Hematopoietic multipotent progenitor cell treated with erythropoietin and hydrocortisone succinate and interleukin-3 and kit ligand, for 6 days (in vitro differentiated cells): ENCODE measurements around the gene CLEC4G.

Experiments
- DNase-seq: peaks from one replicate; pipeline ENCODE4 v3.0.0-alpha.2; 2015

CLEC4G gene

GRCh38 chr19:7691497-7691896 is 40.4 kb downstream of the CLEC4G start:
- no peak for DNase-seq

DNA sequence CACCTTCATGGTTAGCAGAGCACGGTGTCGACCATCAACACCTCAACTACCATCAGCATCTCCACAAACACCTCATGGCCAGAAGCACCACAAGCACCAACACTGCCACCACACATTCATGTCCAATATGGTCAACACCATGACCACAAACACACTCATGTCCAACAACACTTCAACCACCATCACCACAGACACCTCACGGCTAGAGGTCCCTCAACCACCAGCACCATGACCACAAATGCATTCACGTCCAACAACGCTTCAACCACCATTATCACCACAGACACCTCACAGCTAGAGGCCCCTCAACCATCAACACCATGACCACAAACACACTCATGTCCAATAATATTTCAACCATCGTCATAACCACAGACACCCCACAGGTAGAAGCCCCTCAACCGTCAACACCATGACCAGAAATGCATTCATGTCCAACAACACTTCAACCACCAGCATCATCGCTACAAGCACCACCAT is 41.1 kb downstream of the CLEC4G start:
- no peak for DNase-seq

DNA sequence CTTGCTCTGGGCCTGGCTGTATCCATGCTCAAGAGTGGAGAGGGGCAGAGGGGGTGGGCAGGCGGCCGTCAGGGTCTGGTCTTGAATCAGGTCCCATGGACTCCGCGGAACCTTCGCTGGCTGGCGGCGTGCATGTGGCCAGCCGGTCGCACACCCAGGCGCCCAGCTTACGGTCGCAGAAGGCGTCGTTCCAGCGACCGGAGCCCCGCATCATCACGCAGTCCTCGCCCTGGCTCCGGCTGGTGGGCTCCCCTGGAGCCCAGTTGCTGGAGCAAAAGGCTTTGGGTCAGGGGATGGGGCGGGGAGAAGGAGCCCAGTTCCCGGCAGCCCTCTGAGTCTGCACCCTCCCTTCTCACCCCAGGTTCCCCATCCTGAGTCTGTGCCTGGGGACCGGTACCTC is 42.7 kb downstream of the CLEC4G start:
- DNase-seq = no peak

GRCh38 chr19:7687177-7687576 is 44.7 kb downstream of the CLEC4G start:
- DNase-seq = no peak

DNA sequence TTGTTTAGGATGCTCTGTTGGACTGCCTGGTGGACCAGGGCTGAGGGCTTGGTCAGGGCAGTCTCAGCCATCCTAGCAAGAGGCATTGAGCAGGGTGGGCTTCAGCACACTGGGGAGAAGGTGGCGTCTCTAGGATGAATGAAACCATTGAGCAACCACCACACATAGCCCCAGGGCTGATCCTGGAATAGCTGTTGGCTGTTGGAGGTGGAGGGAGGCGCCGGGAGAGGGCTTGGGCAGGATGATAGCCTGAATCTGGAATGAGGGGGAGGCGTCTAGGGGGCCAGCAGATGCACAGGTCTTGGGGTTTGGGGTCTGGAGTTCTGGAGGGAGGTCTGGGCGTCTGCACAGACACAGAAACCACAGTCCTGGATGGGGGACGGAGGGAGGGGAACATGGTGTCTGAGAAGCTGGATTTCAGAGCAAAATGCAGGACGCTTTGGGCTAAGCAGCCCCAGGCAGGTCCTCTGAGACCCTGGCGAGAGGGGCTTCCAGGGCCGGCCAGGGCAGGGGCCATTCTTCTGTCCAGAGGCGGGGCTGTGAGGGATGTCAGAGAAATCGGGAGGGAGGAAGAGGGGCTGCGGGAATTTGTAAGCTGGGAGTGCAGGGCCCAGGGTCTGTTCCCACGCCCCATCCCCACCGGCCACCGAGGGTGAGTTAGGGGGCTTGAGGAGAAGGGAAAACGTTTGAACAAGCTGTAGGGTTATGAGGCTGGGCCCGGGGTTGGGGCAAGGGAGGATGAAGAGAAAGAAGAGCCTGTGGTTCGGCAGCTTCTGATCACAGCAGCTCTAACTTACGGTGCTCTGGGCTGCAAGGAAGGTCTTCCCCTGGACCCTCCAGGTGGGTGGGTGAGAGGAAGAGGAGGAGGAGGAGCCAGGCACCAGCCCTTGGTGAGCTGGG is 46.1 kb downstream of the CLEC4G start:
- DNase-seq = no peak

GRCh38 chr19:7682175-7682855 is 49.6 kb downstream of the CLEC4G start:
- no peak for DNase-seq

DNA sequence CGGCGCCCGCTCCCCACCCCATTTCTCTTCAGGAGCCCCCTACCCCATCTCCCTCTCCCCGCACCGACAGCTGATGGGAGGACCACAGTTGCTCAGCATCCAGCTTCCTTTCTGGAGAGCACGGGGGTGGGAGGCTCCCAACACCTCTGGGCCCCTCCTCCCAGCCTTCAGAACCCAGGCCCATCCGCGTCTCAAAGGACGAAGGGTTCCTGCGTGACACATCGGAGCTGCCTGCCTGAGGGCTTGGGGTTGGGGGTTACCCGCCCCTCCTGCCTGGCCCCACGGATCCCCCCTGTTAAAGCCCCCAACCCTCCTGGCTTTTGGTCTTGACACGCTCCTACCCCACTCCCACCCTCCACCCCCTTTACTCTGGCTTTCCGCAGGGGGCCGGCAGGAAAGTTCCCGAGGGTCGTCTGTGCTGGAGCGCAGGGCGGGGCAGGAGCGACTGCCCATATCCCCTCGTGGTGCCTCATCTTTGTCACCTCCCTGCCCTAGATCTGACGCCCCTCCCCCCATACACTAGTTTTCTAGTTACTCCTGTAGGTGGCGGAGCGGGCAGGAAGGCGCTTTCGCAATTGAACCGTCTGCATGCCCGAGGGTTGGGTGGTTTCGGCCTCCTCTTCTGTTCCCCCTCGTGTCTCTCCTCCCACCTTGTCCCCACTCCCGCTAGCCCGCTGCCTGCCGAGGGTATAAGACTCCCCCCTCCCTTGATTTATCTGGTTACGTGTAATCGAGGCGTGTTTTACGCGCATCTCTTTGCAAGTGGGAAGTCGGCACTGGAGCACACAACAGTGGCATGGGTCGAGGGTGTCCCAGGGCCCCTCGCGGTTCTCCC is 50.4 kb downstream of the CLEC4G start:
- DNase-seq = peak; percentile 98

- peak; percentile 92 for DNase-seq
These were observed 51.1 kb downstream of the CLEC4G start, which contains the start of gene TRAPPC5 for GRCh38 chr19:7680606-7681339. Gene TRAPPC5, plus strand, starts transcription at chr19:7680833. Its CDS starts 1,421 bp downstream, at chr19:7682254.

GRCh38 chr19:7679771-7680605 is 51.9 kb downstream of the CLEC4G start:
- no peak for DNase-seq

DNA sequence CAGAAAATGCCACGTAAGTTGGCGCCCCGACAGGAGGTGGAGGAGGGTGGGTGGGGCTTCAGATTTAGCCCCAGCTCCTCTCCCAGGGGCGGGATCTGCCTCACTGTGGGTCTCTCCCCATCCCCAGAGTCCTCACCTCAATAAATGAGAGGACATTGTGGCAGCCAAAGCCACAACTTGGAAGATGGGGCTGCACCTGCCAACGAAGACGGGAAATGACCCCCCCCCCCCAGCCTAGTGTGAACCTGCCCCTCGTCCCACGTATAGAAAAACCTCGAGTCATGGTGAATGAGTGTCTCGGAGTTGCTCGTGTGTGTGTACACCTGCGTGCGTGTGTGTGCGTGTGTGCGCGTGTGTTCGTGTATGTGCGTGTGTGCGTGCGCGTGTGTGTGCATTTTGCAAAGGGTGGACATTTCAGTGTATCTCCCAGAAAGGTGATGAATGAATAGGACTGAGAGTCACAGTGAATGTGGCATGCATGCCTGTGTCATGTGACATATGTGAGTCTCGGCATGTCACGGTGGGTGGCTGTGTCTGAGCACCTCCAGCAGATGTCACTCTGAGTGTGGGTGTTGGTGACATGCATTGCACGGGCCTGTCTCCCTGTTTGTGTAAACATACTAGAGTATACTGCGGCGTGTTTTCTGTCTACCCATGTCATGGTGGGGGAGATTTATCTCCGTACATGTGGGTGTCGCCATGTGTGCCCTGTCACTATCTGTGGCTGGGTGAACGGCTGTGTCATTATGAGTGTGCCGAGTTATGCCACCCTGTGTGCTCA is 52.7 kb downstream of the CLEC4G start:
- peak; percentile 89 for DNase-seq
